Neuronal stem cell (in vitro differentiated cells): Measurements from ENCODE around the gene ZNF575.
"Not testable (repeated sequence)": the region's sequence is repeated elsewhere in the genome, so short reads cannot be mapped to it uniquely, and the experiment has no call there.

Source experiments
- DNase-seq: peaks from one replicate; pipeline ENCODE4 v3.0.0-alpha.2; 2013; ENCODE audit warnings: low spot score
- H2AFZ ChIP-seq: one replicate; pipeline ENCODE4 v1.6.1; 2013; ENCODE audit warnings: mild to moderate bottlenecking, low read length, inconsistent platforms
- H2AK5ac ChIP-seq: 2 replicates; pipeline ENCODE4 v1.6.1; 2013; ENCODE audit warnings: low read depth, mild to moderate bottlenecking, inconsistent platforms, low read length, moderate library complexity, mixed read lengths
- H2BK120ac ChIP-seq: 2 replicates; pipeline ENCODE4 v1.6.1; 2013; ENCODE audit warnings: low read depth, mild to moderate bottlenecking, inconsistent platforms, low read length, moderate library complexity, mixed read lengths
- H2BK12ac ChIP-seq: one replicate; pipeline ENCODE4 v1.6.1; 2013; ENCODE audit warnings: low read length, inconsistent platforms
- H2BK15ac ChIP-seq: 2 replicates; pipeline ENCODE4 v1.6.1; 2013; ENCODE audit warnings: mild to moderate bottlenecking, low read length, inconsistent platforms, mixed read lengths
- H2BK5ac ChIP-seq: one replicate; pipeline ENCODE4 v1.6.1; 2013; ENCODE audit warnings: inconsistent platforms, mild to moderate bottlenecking, low read length, moderate library complexity
- H3K14ac ChIP-seq: one replicate; pipeline ENCODE4 v1.6.1; 2013; ENCODE audit warnings: low read length, inconsistent platforms
- H3K18ac ChIP-seq: 2 replicates; pipeline ENCODE4 v1.6.1; 2013; ENCODE audit warnings: low read length, inconsistent platforms
- H3K23ac ChIP-seq: 2 replicates; pipeline ENCODE4 v1.6.1; 2013; ENCODE audit warnings: low read depth, mild to moderate bottlenecking, mixed read lengths, low read length, inconsistent platforms; ENCODE audit not compliant: poor library complexity
- H3K27ac ChIP-seq: replicated peaks from 3 replicates; pipeline ENCODE4 v1.5.1; 2013; ENCODE audit warnings: low read length, inconsistent platforms
- H3K27me3 ChIP-seq, 3 experiments: 2 replicates each; pipeline ENCODE4 v1.6.1; 2013; ENCODE audit warnings: low read length in 3 of 3, mild to moderate bottlenecking in 2 of 3, inconsistent platforms in 1 of 3, low read depth in 1 of 3, mixed read lengths in 1 of 3, moderate library complexity in 1 of 3; ENCODE audit not compliant: control insufficient read depth in 3 of 3, insufficient read depth in 3 of 3
- H3K36me3 ChIP-seq, 2 donors: replicated peaks in 1 of 2; 2 replicates each; pipeline ENCODE4 v1.6.1; 2013; ENCODE audit warnings: low read length in 2 of 2; ENCODE audit not compliant: control insufficient read depth in 2 of 2, insufficient read depth in 2 of 2
- H3K4ac ChIP-seq: 2 replicates; pipeline ENCODE4 v1.6.1; 2013; ENCODE audit warnings: inconsistent platforms, mild to moderate bottlenecking, low read length, moderate library complexity
- H3K4me1 ChIP-seq, 2 donors: 1 replicate in 1 of 2; 2 replicates in 1 of 2; pipeline ENCODE4 v1.6.1; 2013; ENCODE audit warnings: low read length in 2 of 2, low read depth in 1 of 2; ENCODE audit not compliant: control insufficient read depth in 2 of 2, insufficient read depth in 1 of 2
- H3K4me2 ChIP-seq: one replicate; pipeline ENCODE4 v1.6.1; 2013; ENCODE audit warnings: mild to moderate bottlenecking, low read length, inconsistent platforms; ENCODE audit not compliant: insufficient read depth, poor library complexity, severe bottlenecking
- H3K4me3 ChIP-seq, 2 donors: 2 replicates each; pipeline ENCODE4 v1.5.1; 2013; ENCODE audit warnings: low read length in 2 of 2, mild to moderate bottlenecking in 2 of 2, inconsistent platforms in 1 of 2, moderate library complexity in 1 of 2
- H3K79me1 ChIP-seq: one replicate; pipeline ENCODE4 v1.6.1; 2013; ENCODE audit warnings: low read depth, mild to moderate bottlenecking, inconsistent platforms, low read length, moderate library complexity
- H3K9ac ChIP-seq: one replicate; pipeline ENCODE4 v1.6.1; 2013; ENCODE audit warnings: mild to moderate bottlenecking, low read depth, low read length, inconsistent platforms; ENCODE audit not compliant: poor library complexity
- H3K9me3 ChIP-seq, 2 donors: replicated peaks in 1 of 2; 2 replicates each; pipeline versions ENCODE3 to v1.6.1; 2013; ENCODE audit warnings: low read length in 2 of 2, mild to moderate bottlenecking in 2 of 2, inconsistent platforms in 1 of 2, low read depth in 1 of 2, mixed read lengths in 1 of 2, moderate library complexity in 1 of 2; ENCODE audit not compliant: control insufficient read depth in 2 of 2, insufficient read depth in 1 of 2
- H4K8ac ChIP-seq: one replicate; pipeline ENCODE4 v1.6.1; 2013; ENCODE audit warnings: low read depth, mild to moderate bottlenecking, inconsistent platforms, low read length, moderate library complexity
- H4K91ac ChIP-seq: one replicate; pipeline ENCODE4 v1.6.1; 2013; ENCODE audit warnings: low read length, low read depth, mild to moderate bottlenecking, inconsistent platforms; ENCODE audit not compliant: poor library complexity
- WGBS, 2 donors: extraction: QIAGEN DNeasy Blood & Tissue Kit; methylation state at CpG; one replicate each; pipeline ENCODE4 v1.1.7; 2013; ENCODE audit warnings: missing lambda C conversion rate in 2 of 2, mixed read lengths in 1 of 2; ENCODE audit not compliant: insufficient read length in 2 of 2, insufficient replicate concordance in 1 of 2; ENCODE audit errors: extremely low coverage in 2 of 2; 5-methylcytosine and 5-hydroxymethylcytosine counted together

ZNF575 gene

GRCh38 chr19:43507880-43508279, 25.1 kb upstream of the ZNF575 start:
- no peak overlapping the region for H3K9ac ChIP-seq
- H3K18ac ChIP-seq = no peak overlapping the region
- H3K4me2 ChIP-seq = no peak overlapping the region
- no CpG with 5 or more reads among the region's 2 CpGs for WGBS, 2 donors
- no peak for DNase-seq
- no peak overlapping the region for H3K23ac ChIP-seq
- no peak overlapping the region for H3K14ac ChIP-seq
- H4K91ac ChIP-seq = no peak overlapping the region
- no peak overlapping the region for H3K4ac ChIP-seq
- no peak overlapping the region for H2BK12ac ChIP-seq
- H2AK5ac ChIP-seq = no peak overlapping the region
- peaks cover 0 to 2% of the 10 kb centered on the region in 2 donors for H3K9me3 ChIP-seq
- H3K27me3 ChIP-seq = peaks cover 0 to 10% (median 0%) of the 10 kb centered on the region in 3 experiments
- H3K27ac ChIP-seq = no peak overlapping the region
- H2AFZ ChIP-seq = no peak overlapping the region
- no peak overlapping the region for H2BK15ac ChIP-seq
- H3K4me3 ChIP-seq = no peak overlapping the region
- H2BK120ac ChIP-seq = no peak overlapping the region
- no peaks in the 10 kb centered on the region for H3K79me1 ChIP-seq
- H3K4me1 ChIP-seq = peaks cover 3 to 7% of the 10 kb centered on the region in 2 donors
- H4K8ac ChIP-seq = no peak overlapping the region
- no peak overlapping the region for H2BK5ac ChIP-seq
- H3K36me3 ChIP-seq = peaks cover 5 to 21% of the 10 kb centered on the region in 2 donors

DNA sequence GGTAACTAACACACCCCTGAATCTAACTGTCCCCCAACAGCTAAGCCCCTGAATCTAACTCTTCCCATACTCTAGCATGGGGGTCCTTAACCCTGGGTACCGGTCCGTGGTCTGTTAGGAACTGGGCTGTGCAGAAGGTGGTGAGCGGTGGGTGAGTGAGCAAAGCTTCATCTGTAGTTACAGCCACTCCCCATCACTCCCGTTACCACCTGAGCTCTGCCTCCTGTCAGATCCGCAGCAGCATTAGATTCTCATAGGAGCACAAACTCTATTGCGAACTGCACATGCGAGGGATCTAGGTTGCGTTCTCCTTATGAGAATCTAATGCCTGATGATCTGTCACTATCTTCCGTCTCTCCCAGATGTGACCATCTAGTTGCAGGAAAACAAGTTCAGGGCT, 22.3 kb upstream of the ZNF575 start:
- Histone ChIP-seq H3K4me1 (no peaks in the 10 kb centered on the region), H3K18ac (no peak overlapping the region), H3K4ac (no peak overlapping the region), H3K27me3 (no peaks in the 10 kb centered on the region), H2AK5ac (no peak overlapping the region), H3K36me3 (peaks cover 5 to 21% of the 10 kb centered on the region in 2 donors), H2BK15ac (no peak overlapping the region), H3K27ac (no peak overlapping the region), H3K9me3 (peaks cover 0 to 6% of the 10 kb centered on the region in 2 donors), H3K4me2 (no peak overlapping the region), H3K14ac (no peak overlapping the region), H3K4me3 (no peak overlapping the region), H2BK120ac (no peak overlapping the region), H2BK5ac (no peak overlapping the region), H2AFZ (no peak overlapping the region), H3K23ac (no peak overlapping the region), H2BK12ac (no peak overlapping the region), H3K79me1 (no peaks in the 10 kb centered on the region), H4K8ac (no peak overlapping the region), H4K91ac (no peak overlapping the region), H3K9ac (no peak overlapping the region)
- no peak for DNase-seq
- no CpG with 5 or more reads among the region's 9 CpGs for WGBS, 2 donors

- no peak overlapping the region for H2BK15ac ChIP-seq
- no peak overlapping the region for H3K27ac ChIP-seq
- no peaks in the 10 kb centered on the region for H3K27me3 ChIP-seq
- H3K18ac ChIP-seq = no peak overlapping the region
- H3K4me1 ChIP-seq = no peaks in the 10 kb centered on the region
- H2BK120ac ChIP-seq = no peak overlapping the region
- H3K4me2 ChIP-seq = no peak overlapping the region
- no peak overlapping the region for H3K4ac ChIP-seq
- no peak overlapping the region for H3K14ac ChIP-seq
- H4K91ac ChIP-seq = no peak overlapping the region
- H3K4me3 ChIP-seq = no peak overlapping the region
- H2AK5ac ChIP-seq = no peak overlapping the region
- no peak overlapping the region for H2BK12ac ChIP-seq
- H3K9ac ChIP-seq = no peak overlapping the region
- H2BK5ac ChIP-seq = no peak overlapping the region
- peaks cover 5 to 17% of the 10 kb centered on the region in 2 donors for H3K36me3 ChIP-seq
- H3K9me3 ChIP-seq = peaks cover 0 to 6% of the 10 kb centered on the region in 2 donors
- H4K8ac ChIP-seq = no peak overlapping the region
- no CpG with 5 or more reads among the region's 5 CpGs for WGBS, 2 donors
- no peak for DNase-seq
- no peak overlapping the region for H3K23ac ChIP-seq
- no peaks in the 10 kb centered on the region for H3K79me1 ChIP-seq
- no peak overlapping the region for H2AFZ ChIP-seq
These were observed 21.7 kb upstream of the ZNF575 start for GRCh38 chr19:43511324-43511723.

- H3K9me3 ChIP-seq, H3K18ac ChIP-seq, H3K4me3 ChIP-seq, H2BK120ac ChIP-seq, H2BK15ac ChIP-seq, H3K9ac ChIP-seq, H3K23ac ChIP-seq, H2BK12ac ChIP-seq, H3K14ac ChIP-seq, H2AFZ ChIP-seq, H2AK5ac ChIP-seq, H3K4ac ChIP-seq, H2BK5ac ChIP-seq, H4K8ac ChIP-seq, H4K91ac ChIP-seq, H3K79me1 ChIP-seq, H3K27me3 ChIP-seq, H3K4me1 ChIP-seq, H3K4me2 ChIP-seq, DNase-seq, H3K27ac ChIP-seq: not testable (repeated sequence)
- H3K36me3 ChIP-seq = peaks cover 5 to 17% of the 10 kb centered on the region in 2 donors
These were observed 20.6 kb upstream of the ZNF575 start for GRCh38 chr19:43512399-43512798.
